ENCODE data around the gene ORAI3. TPM values are rescaled to one million over a fixed set of nuclear protein-coding genes. Genes with fewer than 3 reads are reported as not detected.

ORAI3 gene
- total and polyA plus RNA-seq, 2 of the 13 experiments (the other 11 are each of a cell fraction or from before 2014, with no cell fraction given), result 11.4 to 32.0 TPM

- TF ChIP-seq, protein P1, sequence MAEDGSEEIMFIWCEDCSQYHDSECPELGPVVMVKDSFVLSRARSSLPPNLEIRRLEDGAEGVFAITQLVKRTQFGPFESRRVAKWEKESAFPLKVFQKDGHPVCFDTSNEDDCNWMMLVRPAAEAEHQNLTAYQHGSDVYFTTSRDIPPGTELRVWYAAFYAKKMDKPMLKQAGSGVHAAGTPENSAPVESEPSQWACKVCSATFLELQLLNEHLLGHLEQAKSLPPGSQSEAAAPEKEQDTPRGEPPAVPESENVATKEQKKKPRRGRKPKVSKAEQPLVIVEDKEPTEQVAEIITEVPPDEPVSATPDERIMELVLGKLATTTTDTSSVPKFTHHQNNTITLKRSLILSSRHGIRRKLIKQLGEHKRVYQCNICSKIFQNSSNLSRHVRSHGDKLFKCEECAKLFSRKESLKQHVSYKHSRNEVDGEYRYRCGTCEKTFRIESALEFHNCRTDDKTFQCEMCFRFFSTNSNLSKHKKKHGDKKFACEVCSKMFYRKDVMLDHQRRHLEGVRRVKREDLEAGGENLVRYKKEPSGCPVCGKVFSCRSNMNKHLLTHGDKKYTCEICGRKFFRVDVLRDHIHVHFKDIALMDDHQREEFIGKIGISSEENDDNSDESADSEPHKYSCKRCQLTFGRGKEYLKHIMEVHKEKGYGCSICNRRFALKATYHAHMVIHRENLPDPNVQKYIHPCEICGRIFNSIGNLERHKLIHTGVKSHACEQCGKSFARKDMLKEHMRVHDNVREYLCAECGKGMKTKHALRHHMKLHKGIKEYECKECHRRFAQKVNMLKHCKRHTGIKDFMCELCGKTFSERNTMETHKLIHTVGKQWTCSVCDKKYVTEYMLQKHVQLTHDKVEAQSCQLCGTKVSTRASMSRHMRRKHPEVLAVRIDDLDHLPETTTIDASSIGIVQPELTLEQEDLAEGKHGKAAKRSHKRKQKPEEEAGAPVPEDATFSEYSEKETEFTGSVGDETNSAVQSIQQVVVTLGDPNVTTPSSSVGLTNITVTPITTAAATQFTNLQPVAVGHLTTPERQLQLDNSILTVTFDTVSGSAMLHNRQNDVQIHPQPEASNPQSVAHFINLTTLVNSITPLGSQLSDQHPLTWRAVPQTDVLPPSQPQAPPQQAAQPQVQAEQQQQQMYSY (CRISPR knock-in tag; IDR thresholded peaks at IDR 0.05), result no peak
- TF ChIP-seq, protein P2, sequence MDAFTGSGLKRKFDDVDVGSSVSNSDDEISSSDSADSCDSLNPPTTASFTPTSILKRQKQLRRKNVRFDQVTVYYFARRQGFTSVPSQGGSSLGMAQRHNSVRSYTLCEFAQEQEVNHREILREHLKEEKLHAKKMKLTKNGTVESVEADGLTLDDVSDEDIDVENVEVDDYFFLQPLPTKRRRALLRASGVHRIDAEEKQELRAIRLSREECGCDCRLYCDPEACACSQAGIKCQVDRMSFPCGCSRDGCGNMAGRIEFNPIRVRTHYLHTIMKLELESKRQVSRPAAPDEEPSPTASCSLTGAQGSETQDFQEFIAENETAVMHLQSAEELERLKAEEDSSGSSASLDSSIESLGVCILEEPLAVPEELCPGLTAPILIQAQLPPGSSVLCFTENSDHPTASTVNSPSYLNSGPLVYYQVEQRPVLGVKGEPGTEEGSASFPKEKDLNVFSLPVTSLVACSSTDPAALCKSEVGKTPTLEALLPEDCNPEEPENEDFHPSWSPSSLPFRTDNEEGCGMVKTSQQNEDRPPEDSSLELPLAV (CRISPR knock-in tag; conservative IDR thresholded peaks at IDR 0.05; ENCODE audit: low read depth), result no peak
- TF ChIP-seq WIZ (CRISPR knock-in tag; IDR thresholded peaks at IDR 0.05), result no peak
- TF ChIP-seq ZZZ3 (CRISPR knock-in tag; IDR thresholded peaks at IDR 0.05; ENCODE audit: borderline replicate concordance), result peak; percentile 63; the same call in 1 of the 2 replicates
- no peak for TF ChIP-seq SMARCC2 (IDR thresholded peaks at IDR 0.05)
- no peak for TF ChIP-seq PHB2 (IDR thresholded peaks at IDR 0.05; ENCODE audit: partially characterized antibody)
- TF ChIP-seq ZNF501 (CRISPR knock-in tag; IDR thresholded peaks at IDR 0.05), result peak; percentile 76
- TF ChIP-seq, protein P3, sequence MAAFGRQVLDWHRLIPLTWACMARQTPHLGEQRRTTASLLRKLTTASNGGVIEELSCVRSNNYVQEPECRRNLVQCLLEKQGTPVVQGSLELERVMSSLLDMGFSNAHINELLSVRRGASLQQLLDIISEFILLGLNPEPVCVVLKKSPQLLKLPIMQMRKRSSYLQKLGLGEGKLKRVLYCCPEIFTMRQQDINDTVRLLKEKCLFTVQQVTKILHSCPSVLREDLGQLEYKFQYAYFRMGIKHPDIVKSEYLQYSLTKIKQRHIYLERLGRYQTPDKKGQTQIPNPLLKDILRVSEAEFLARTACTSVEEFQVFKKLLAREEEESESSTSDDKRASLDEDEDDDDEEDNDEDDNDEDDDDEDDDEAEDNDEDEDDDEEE (CRISPR knock-in tag; IDR thresholded peaks at IDR 0.05), result no peak
- no peak; the same call in 1 of the 2 replicates for TF ChIP-seq CENPBD1 (CRISPR knock-in tag; IDR thresholded peaks at IDR 0.05; ENCODE audit: borderline replicate concordance, low read depth)
- TF ChIP-seq HINFP (CRISPR knock-in tag; IDR thresholded peaks at IDR 0.05; ENCODE audit: low read depth), result peak; percentile 42; the same call in 1 of the 2 replicates
- peak; percentile 55 for TF ChIP-seq TAF1 (CRISPR knock-in tag; IDR thresholded peaks at IDR 0.05)
- TF ChIP-seq ZBTB43 (CRISPR knock-in tag; conservative IDR thresholded peaks at IDR 0.05), result no peak; the same call in 1 of the 2 replicates
- TF ChIP-seq CC2D1A (CRISPR knock-in tag; IDR thresholded peaks at IDR 0.05), result no peak
- TF ChIP-seq ZNF616 (CRISPR knock-in tag; IDR thresholded peaks at IDR 0.05; ENCODE audit: low read depth), result no peak
- TF ChIP-seq, protein P4, sequence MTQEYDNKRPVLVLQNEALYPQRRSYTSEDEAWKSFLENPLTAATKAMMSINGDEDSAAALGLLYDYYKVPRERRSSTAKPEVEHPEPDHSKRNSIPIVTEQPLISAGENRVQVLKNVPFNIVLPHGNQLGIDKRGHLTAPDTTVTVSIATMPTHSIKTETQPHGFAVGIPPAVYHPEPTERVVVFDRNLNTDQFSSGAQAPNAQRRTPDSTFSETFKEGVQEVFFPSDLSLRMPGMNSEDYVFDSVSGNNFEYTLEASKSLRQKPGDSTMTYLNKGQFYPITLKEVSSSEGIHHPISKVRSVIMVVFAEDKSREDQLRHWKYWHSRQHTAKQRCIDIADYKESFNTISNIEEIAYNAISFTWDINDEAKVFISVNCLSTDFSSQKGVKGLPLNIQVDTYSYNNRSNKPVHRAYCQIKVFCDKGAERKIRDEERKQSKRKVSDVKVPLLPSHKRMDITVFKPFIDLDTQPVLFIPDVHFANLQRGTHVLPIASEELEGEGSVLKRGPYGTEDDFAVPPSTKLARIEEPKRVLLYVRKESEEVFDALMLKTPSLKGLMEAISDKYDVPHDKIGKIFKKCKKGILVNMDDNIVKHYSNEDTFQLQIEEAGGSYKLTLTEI (CRISPR knock-in tag; conservative IDR thresholded peaks at IDR 0.05), result no peak
- TF ChIP-seq ATF7-NPFF (CRISPR knock-in tag; IDR thresholded peaks at IDR 0.05; ENCODE audit: low read depth), result peak; percentile 45; the same call in 1 of the 2 replicates
- peak; percentile 55 for TF ChIP-seq ETV6 (CRISPR knock-in tag; conservative IDR thresholded peaks at IDR 0.05)
These were observed 8.7 kb downstream of the ORAI3 start, which contains the start of gene SETD1A (continued) for GRCh38 chr16:30957456-30958174.
